HG02571 (cell line): ENCODE data around the gene DCAF8L2.
"Not testable (repeated sequence)": the region's sequence is repeated elsewhere in the genome, so short reads cannot be mapped to it uniquely, and the experiment has no call there.

Experiments
- ATAC-seq: cut with Tn5 transposase; IDR thresholded peaks from one replicate; pipeline ENCODE4 v1.9.1; 2021; ENCODE audit warnings: mild to moderate bottlenecking, moderate library complexity; ENCODE audit not compliant: unreplicated experiment

The DCAF8L2 gene

GRCh38 chrX:27590044-27590443 lies at the start of gene DCAF8L2:
Gene DCAF8L2, plus strand, starts transcription at chrX:27590344. Its CDS starts 156,552 bp downstream, at chrX:27746896.
- no peak for ATAC-seq

DNA sequence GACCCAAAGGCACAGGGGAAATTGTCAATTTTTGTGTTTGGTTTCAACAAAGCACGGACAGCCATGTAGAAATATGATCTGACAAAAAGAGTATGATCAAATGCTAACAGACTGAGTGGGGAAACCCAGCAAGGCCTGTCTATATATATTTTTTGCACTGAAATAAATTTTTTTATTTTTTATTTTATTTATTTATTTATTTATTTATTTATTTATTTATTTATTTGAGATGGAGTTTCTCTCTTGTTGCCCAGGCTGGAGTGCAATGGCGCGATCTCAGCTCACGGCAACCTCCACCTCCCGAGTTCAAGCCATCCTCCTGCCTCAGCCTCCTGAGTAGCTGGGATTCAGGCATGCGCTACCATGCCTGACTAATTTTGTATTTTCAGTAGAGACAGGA lies 49.0 kb upstream of the DCAF8L2 start:
- not testable (repeated sequence) for ATAC-seq

- no peak for ATAC-seq
These were observed 41.5 kb upstream of the DCAF8L2 start for GRCh38 chrX:27548624-27549023.

DNA sequence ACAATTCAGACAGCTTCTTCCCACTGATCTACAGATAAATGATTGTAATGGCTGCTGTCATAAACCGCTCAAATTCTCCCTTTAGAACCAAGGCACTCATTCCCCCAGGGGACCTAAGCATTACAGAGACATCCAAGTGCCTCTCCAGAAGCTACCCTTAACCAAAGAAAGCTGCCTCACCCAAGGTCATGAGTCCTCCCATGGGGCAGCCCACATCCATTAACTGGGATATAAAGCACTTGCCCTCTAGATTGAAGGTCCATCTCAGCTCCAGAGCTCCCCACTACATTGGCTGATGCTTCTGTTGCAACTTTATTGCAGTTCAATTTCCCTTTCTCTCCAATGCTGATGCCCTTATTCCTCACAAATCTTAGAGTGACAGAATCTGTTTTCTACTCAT lies 40.5 kb upstream of the DCAF8L2 start:
- ATAC-seq: no peak

GRCh38 chrX:27555514-27555913 lies 34.6 kb upstream of the DCAF8L2 start:
- no peak for ATAC-seq

- ATAC-seq: no peak
These were observed 24.2 kb upstream of the DCAF8L2 start for GRCh38 chrX:27565992-27566391.

DNA sequence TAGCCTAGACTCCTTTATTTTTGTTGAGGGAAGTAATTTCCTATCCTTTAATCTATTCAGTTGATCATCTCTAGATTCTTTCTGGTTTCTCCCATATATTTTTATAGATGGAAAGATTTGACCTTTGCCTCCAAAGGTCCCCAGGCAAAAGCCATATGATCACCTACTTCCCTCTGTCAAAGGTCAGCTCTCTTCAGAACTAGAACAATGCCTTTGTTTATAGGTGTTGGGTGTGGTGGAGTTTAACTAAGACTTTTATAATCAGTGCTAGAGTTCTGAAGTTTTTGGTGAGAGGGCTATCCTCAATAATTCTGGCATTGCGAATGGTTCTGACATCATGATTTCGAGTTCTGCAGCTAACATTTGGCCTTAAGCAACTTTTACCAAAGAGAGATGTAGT lies 19.0 kb upstream of the DCAF8L2 start:
- ATAC-seq: no peak

DNA sequence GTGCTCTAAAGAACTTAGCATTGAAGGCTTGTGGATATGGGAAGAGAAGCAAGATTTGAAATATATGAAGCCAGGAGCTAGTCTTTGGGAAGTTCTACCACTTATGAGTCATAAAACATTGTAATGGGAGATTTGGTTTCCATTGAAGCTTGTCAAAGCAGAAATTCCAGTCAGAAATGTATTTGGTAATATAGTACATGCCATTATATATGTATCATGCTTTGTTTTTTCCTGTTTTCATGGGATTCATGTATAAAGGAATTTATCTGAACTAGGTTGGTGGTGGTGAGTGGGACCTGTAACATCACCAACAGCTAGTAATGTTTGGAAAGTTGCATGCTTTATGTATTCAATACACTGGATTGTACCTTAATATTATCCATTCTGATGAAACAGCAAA lies 14.6 kb upstream of the DCAF8L2 start:
- no peak for ATAC-seq

DNA sequence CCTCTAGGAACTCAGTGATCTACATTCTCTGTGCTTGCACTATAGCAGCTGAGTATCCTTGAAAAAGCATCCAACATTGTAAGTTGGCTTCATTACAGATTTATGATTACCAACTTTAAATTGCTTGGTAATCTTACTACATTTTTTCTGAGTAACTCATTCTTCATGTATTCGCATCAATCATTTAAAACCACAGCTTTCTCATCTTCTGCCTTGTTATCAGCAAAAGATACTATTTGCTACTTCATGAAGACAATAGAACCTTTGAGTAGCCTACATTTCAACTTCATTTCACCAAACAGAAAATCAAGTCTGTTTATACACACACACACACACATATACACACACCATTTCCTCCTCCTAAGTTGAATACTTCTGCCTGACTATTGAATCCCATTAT lies 6.2 kb upstream of the DCAF8L2 start:
- no peak for ATAC-seq

- ATAC-seq: no peak
These were observed 1.8 kb downstream of the DCAF8L2 start for GRCh38 chrX:27591938-27592337.

GRCh38 chrX:27597508-27597907 lies 7.4 kb downstream of the DCAF8L2 start:
- ATAC-seq: no peak

DNA sequence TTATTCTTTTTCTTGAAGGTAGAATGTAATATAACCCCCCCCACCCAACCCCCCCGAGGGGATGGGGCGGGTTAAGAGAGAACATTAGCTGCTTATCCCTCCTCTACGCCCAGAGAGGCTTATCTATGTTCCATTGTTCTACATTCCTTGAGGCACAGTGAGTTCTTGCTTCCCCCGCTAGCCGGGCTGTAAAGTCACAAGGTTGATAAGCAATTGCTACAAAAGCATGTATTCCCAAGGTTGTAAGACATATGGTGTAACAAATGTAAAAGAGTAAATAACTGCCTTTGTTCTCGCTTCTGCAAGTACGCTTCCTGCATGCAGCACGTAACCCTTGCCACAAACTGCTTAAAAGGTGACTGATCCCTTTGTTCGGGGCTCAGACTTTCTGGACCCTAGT lies 8.2 kb downstream of the DCAF8L2 start:
- no peak for ATAC-seq

DNA sequence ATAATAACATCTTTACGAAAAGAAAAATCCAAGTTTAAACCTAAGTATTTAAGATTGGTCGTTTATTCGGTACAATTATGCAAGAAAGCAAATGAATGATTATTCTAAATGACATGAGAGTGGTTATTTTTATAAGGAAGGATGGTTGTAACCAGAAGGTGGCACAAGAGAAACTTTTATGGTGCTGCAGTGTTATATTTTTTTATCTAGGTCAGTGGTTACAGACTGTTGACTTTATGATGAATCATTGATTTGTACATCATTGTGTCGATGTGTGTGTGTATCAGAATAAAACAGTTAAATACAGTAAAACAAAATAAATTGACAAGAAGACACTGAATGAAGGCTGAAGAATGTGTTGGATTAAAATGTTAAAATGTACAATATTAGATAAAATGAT lies 9.8 kb downstream of the DCAF8L2 start:
- no peak for ATAC-seq

DNA sequence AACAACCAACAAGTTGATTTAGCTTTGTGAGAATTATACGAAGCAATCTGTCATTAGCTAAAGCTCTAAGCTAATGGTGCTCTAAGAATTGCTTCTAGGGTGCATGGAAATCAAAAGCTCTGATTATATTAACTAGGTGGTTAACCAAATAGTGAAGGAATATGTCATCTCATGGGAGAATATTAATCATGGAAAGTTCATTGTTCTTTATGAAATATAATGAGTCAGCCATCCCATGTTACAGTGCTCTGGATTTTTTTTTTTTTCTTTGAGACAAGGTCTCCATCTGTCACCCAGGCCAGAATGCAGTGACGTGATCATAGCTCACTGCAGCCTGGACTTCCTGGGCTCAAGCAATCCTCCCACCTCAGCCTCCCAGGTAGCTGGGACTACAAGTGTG lies 10.5 kb downstream of the DCAF8L2 start:
- no peak for ATAC-seq

DNA sequence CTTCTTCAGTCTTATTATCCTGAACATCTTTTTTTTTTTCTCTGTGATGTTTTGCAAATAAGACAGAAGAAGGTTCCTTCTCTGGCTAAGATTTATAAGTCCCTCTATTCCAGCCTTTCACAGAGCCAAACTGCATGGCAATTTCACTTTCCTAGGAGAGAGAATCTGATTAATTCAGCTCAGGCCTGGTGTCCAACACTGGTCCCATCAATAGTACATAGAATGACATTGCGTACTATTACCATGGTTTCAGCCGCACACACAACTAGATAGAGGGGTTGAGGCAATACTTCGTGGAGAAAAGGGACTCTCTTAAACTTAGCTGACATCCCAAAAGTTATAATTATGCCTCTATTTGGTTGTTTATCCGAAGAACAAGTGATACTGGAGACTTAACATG lies 18.5 kb downstream of the DCAF8L2 start:
- ATAC-seq: no peak

- ATAC-seq: no peak
These were observed 29.3 kb downstream of the DCAF8L2 start for GRCh38 chrX:27619459-27619858.

GRCh38 chrX:27619975-27620374 lies 29.8 kb downstream of the DCAF8L2 start:
- no peak for ATAC-seq

GRCh38 chrX:27622883-27623282 lies 32.7 kb downstream of the DCAF8L2 start:
- no peak for ATAC-seq

DNA sequence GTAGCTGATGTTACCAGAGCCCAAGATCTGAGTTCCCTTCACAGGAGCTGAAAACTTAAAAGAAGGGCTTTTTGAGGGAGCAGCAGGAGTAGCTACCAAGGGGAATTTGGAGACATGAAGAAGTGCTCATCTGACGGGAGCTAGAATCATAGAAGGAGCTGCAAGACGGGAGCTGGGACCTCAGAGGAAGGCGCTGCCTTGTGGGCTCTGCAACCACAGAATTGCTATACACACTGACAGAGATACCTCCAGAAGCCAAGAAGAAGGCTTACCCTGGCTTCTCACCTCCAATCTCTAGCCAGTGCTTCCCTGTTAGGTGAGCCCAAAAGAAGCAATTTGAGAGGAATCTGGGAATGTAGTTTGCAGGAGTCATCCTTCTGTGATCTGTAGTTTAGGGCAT lies 35.9 kb downstream of the DCAF8L2 start:
- ATAC-seq: no peak

- ATAC-seq: no peak
These were observed 43.2 kb downstream of the DCAF8L2 start for GRCh38 chrX:27633328-27633727.

DNA sequence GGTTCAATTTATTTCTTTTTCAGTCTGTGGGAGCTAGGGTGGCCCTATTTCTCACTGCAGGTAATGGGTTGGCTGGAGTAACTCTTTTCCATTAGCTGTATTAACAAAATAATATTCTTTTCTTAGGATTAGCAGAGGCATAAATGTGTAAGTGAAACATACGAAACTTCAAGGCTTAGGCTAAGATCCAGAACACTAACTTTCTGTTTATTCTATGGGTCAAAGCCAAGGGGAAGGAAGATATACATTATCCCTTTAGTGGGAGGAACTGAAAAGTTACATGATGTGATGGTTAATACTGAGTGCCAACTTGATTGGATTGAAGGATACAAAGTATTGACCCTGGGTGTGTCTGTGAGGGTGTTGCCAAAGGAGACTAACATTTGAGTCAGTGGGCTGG lies 66.4 kb downstream of the DCAF8L2 start:
- no peak for ATAC-seq

DNA sequence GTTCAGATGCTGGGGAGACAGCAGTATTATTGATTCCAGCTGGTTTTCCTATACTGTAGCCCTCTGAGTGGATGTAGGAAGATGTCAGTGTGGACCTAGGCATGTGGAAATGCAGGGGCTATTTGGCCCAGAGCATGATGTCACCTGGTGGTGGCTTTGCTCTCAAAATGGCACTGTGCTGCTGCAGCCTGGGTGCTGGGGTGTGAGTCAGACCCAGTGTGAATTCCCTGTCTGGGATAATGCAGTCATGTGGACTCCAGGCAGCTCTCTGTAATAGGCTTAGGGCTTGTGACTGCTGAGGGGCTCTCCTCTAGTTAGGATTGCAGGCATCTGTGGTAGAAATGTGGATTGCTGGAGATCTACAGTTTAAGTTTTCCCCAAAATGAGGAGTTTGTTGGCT lies 70.7 kb downstream of the DCAF8L2 start:
- ATAC-seq: no peak

DNA sequence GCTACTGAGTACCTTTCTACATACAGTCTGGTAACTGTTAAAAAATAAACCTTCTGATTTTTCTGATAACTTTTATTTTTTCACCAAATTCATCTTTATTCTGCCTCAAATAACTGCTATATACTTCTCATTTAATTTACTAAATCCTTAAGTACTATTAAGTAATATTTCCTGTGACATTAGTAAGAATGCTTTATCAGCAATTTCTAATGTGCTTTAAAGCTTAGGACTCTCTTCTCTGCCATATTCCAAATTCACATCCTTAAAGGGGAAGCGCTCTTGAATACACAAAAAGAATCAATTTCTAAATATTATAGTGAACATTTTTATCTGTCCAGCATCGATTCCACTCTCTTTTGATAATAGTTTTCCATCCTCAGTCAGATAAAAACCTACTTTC lies 81.1 kb downstream of the DCAF8L2 start:
- no peak for ATAC-seq

- ATAC-seq: no peak
These were observed 84.3 kb downstream of the DCAF8L2 start for GRCh38 chrX:27674491-27674890.
